OCI-LY3 (cell line): ENCODE measurements around the gene NSUN5.
"Not testable (repeated sequence)": the region's sequence is repeated elsewhere in the genome, so short reads cannot be mapped to it uniquely, and the experiment has no call there.

Experiments used
- EZH2phosphoT487 ChIP-seq: fragments of 200-600 bp; shearing (Covaris generic); IDR thresholded peaks from 2 replicates; pipeline ENCODE4 v1.6.1; 2018; ENCODE audit warnings: antibody characterized with exemption, mixed run types, low read depth
- TF ChIP-seq, protein P1 (sequence below): fragments of 200-600, 300-600 bp; sonication (generic); IDR thresholded peaks from 2 replicates; pipeline ENCODE4 v1.5.1; 2014; ENCODE audit warnings: antibody characterized with exemption, low read length, low read depth

DNA sequence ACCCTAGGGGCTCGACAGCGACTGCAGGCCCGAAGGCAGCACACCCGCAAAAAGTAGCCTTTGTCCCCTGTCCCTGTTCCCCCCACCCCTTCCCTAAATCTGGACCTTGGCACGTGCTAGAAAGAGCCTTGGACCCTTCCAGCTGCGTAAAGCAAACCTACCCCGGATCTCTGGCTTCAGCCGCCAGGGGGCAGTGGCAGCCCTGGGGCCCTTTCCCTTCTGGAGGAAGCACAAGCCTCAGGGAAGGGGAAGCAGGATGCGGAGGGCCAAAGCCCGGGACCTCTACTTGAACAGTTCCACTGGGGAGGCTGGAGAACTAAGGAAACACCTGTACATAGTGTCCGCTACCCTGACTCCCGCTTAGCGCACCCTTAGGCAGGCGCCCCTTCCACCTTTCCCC is 7.5 kb downstream of the NSUN5 start:
- TF ChIP-seq, protein P1, sequence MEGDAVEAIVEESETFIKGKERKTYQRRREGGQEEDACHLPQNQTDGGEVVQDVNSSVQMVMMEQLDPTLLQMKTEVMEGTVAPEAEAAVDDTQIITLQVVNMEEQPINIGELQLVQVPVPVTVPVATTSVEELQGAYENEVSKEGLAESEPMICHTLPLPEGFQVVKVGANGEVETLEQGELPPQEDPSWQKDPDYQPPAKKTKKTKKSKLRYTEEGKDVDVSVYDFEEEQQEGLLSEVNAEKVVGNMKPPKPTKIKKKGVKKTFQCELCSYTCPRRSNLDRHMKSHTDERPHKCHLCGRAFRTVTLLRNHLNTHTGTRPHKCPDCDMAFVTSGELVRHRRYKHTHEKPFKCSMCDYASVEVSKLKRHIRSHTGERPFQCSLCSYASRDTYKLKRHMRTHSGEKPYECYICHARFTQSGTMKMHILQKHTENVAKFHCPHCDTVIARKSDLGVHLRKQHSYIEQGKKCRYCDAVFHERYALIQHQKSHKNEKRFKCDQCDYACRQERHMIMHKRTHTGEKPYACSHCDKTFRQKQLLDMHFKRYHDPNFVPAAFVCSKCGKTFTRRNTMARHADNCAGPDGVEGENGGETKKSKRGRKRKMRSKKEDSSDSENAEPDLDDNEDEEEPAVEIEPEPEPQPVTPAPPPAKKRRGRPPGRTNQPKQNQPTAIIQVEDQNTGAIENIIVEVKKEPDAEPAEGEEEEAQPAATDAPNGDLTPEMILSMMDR, result not testable (repeated sequence)
- TF ChIP-seq EZH2phosphoT487, result not testable (repeated sequence)
